Measurements from ENCODE around the gene ATP6V0A4. TPM values are rescaled to one million over a fixed set of nuclear protein-coding genes. Genes with fewer than 3 reads are reported as not detected.

Gene ATP6V0A4
- total and polyA plus RNA-seq, 7 donors: not detected

DNA sequence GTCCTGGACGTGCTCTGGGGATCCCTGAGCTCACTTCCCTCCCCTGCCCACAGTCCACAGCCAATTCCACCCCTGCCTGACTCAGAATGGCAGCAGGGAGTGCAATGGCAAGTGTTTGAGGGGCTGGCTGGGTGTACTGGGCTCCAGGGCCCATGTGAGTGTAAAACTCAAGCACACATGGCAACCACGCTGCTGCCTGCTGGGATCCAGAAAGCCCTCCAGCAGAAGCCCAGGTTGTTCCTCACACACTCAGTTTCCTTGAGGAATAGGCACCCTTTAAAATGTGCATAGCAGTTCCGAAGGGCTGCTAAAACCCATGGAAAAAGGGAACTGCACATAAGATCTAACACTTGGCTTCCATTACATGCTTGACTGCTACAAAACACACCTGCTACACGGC, 11.3 kb upstream of the ATP6V0A4 start:
- Histone ChIP-seq H3K4me1 (no peaks in the 10 kb centered on the region), H3K27ac (no peak overlapping the region), H3K27me3 (no peaks in the 10 kb centered on the region), H3K9me3 (peaks cover 0 to 2% (median 0%) of the 10 kb centered on the region in 4 donors), H3K4me3 (no peak overlapping the region), H3K36me3 (no peaks in the 10 kb centered on the region)
- no peak for DNase-seq
- intact Hi-C loops (cut with DNase I): no loop called here
- 83 to 88% methylated on average over 4 of the region's 4 CpGs for WGBS, 2 donors
- no peak for TF ChIP-seq EP300 (IDR thresholded peaks at IDR 0.05)
- no peak for TF ChIP-seq POLR2A (IDR thresholded peaks at IDR 0.05)
- no peak for TF ChIP-seq POLR2AphosphoS5 (IDR thresholded peaks at IDR 0.05)

DNA sequence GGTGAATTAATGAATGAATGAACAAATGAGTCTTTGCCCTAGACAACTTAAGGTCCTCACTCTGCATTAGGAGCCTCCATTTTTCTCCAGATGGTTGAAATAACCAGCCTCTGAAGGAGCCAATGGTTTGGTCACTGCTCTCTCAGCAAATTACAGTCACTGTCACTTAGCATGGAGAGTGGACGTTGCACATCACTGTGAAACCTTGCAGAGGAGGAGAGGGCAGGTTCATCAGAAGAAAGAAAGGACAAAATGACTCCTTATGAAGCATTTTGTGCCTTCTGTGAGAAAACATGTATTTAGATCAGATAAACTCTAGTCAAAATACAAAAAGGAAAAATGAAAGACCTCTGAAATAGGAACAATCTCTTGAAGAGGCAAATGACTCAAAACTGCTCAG, 6.6 kb upstream of the ATP6V0A4 start:
- TF ChIP-seq POLR2AphosphoS5 (IDR thresholded peaks at IDR 0.05) (no peak), POLR2A (IDR thresholded peaks at IDR 0.05) (no peak), EP300 (IDR thresholded peaks at IDR 0.05) (no peak)
- TF ChIP-seq, protein P1, sequence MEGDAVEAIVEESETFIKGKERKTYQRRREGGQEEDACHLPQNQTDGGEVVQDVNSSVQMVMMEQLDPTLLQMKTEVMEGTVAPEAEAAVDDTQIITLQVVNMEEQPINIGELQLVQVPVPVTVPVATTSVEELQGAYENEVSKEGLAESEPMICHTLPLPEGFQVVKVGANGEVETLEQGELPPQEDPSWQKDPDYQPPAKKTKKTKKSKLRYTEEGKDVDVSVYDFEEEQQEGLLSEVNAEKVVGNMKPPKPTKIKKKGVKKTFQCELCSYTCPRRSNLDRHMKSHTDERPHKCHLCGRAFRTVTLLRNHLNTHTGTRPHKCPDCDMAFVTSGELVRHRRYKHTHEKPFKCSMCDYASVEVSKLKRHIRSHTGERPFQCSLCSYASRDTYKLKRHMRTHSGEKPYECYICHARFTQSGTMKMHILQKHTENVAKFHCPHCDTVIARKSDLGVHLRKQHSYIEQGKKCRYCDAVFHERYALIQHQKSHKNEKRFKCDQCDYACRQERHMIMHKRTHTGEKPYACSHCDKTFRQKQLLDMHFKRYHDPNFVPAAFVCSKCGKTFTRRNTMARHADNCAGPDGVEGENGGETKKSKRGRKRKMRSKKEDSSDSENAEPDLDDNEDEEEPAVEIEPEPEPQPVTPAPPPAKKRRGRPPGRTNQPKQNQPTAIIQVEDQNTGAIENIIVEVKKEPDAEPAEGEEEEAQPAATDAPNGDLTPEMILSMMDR (IDR thresholded peaks at IDR 0.05): no peak
- no peaks in the 10 kb centered on the region for H3K27me3 ChIP-seq
- H3K36me3 ChIP-seq: no peaks in the 10 kb centered on the region
- DNase-seq: no peak
- H3K4me1 ChIP-seq: no peaks in the 10 kb centered on the region
- H3K27ac ChIP-seq: no peak overlapping the region
- 79 to 81% methylated on average over 1 of the region's 1 CpG for WGBS, 2 donors
- peaks cover 0 to 2% (median 0%) of the 10 kb centered on the region in 4 donors for H3K9me3 ChIP-seq
- H3K4me3 ChIP-seq: no peak overlapping the region
- intact Hi-C loops (cut with DNase I): no loop called here

DNA sequence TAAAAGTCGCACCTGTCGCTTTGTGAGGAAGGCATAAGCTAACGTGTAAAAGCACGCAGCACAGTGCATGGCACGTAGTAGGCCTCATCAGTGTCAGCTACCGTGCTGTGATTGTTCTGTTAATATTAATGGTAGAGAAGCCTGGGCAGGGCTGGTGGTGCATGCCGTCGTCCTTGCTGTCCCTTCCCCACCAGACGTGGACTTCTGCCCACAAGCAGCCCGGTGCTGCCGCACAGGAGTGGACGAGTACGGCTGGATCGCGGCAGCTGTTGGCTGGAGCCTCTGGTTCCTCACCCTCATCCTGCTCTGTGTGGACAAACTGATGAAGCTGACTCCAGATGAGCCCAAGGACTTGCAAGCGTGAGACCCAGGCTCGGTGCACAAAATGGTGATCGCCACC, 4.7 kb upstream of the ATP6V0A4 start:
- intact Hi-C loops (cut with DNase I): no loop called here
- Histone ChIP-seq H3K4me1 (no peaks in the 10 kb centered on the region), H3K27ac (no peak overlapping the region), H3K9me3 (no peaks in the 10 kb centered on the region), H3K27me3 (peaks cover 0 to 3% (median 0%) of the 10 kb centered on the region in 3 donors), H3K4me3 (no peak overlapping the region), H3K36me3 (no peaks in the 10 kb centered on the region)
- TF ChIP-seq POLR2A (IDR thresholded peaks at IDR 0.05) (no peak), POLR2AphosphoS5 (IDR thresholded peaks at IDR 0.05) (no peak), EP300 (IDR thresholded peaks at IDR 0.05) (no peak)
- TF ChIP-seq, protein P1 (IDR thresholded peaks at IDR 0.05): no peak
- DNase-seq: no peak
- WGBS, 2 donors: 96 to 97% methylated on average over 18 of the region's 18 CpGs

DNA sequence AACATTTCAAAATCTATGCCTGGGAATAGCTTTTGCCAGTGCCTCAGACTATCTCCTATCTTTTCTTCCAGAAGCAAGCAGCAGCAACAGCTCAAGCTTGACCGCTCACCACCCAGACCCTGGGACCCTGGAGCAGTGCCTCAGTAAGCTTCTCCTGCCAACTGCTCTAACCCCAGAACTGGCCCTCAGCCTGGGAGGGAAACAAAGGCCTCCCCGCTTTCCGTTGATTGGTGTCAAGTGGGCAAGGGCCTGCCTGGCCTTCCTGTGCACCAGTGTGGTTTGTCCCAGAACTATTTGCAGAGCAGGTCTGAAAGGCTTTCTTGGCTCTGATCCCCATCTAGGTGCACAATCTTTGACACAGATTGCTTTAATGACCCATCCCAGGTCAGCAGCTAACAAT, 3.3 kb upstream of the ATP6V0A4 start:
- intact Hi-C loops (cut with DNase I): no loop called here
- no peak for DNase-seq
- TF ChIP-seq POLR2A (IDR thresholded peaks at IDR 0.05) (no peak), EP300 (IDR thresholded peaks at IDR 0.05) (no peak), POLR2AphosphoS5 (IDR thresholded peaks at IDR 0.05) (no peak)
- TF ChIP-seq, protein P1 (IDR thresholded peaks at IDR 0.05): no peak

DNA sequence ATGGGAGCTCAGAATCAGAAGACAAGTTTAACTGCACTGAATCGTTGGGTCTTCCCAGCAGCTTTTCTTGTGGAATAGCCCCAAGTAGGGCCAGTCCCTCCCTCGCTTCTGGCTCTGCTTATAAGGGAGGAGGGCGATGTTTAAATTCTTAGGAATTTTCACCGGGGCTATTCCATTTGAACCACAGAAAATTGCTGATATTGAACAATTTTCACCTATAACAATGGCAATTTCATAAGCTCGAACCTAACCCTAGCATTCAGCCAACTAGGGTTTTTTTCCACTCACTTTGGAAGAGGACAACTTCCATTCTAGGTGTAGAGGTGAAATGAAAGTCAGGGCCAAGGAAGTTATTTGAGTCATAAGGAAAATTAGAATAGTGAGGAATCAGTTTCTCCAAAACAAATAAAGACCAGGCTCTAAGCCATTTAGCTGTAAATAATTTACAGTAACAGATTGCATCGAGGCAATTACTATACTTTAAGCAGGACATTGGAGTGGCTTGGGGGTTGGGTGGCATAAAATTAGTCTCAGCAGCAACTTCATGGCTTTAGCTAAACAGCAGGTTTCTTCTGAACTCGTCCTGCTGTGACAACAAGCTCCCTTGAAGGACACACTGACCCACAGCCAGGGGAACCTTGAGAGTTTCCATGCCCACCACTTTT, 1.5 kb upstream of the ATP6V0A4 start:
- no peaks in the 10 kb centered on the region for H3K36me3 ChIP-seq
- H3K27ac ChIP-seq: no peak overlapping the region
- peaks cover 0 to 7% (median 0%) of the 10 kb centered on the region in 3 donors for H3K27me3 ChIP-seq
- no peaks in the 10 kb centered on the region for H3K9me3 ChIP-seq
- intact Hi-C loops (cut with DNase I): no loop called here
- no peak overlapping the region for H3K4me3 ChIP-seq
- DNase-seq: no peak
- WGBS, 2 donors: 57 to 76% methylated on average over 7 of the region's 7 CpGs
- H3K4me1 ChIP-seq: no peaks in the 10 kb centered on the region
- no peak for TF ChIP-seq EP300 (IDR thresholded peaks at IDR 0.05)
- TF ChIP-seq POLR2AphosphoS5 (IDR thresholded peaks at IDR 0.05): no peak
- TF ChIP-seq, protein P1 (IDR thresholded peaks at IDR 0.05): no peak
- TF ChIP-seq POLR2A (IDR thresholded peaks at IDR 0.05): no peak

More for the DNA sequence above, 3.3 kb upstream of the ATP6V0A4 start:
- H3K4me3 ChIP-seq: no peak overlapping the region
- no peaks in the 10 kb centered on the region for H3K36me3 ChIP-seq
- H3K4me1 ChIP-seq: no peaks in the 10 kb centered on the region
- H3K9me3 ChIP-seq: no peaks in the 10 kb centered on the region
- 91 to 93% methylated on average over 3 of the region's 3 CpGs for WGBS, 2 donors
- H3K27me3 ChIP-seq: peaks cover 0 to 7% (median 0%) of the 10 kb centered on the region in 3 donors
- no peak overlapping the region for H3K27ac ChIP-seq
